H1 (cell line): ENCODE measurements around the gene ELAPOR2. TPM values are rescaled to one million over a fixed set of nuclear protein-coding genes. Genes with fewer than 3 reads are reported as not detected.

ENCODE experiments used
- ATF2 ChIP-seq: IDR thresholded peaks from 2 replicates; pipeline ENCODE4 v1.6.1; 2012; ENCODE audit warnings: low read length, inconsistent platforms
- HDAC6 ChIP-seq: IDR thresholded peaks from one replicate; pipeline ENCODE4 v1.7.1; 2012; ENCODE audit warnings: low read depth, mild to moderate bottlenecking, inconsistent platforms, low read length, moderate library complexity
- KDM4A ChIP-seq: IDR thresholded peaks from one replicate; pipeline ENCODE4 v1.7.1; 2012; ENCODE audit warnings: low read depth, mild to moderate bottlenecking, moderate library complexity, low read length, inconsistent platforms; ENCODE audit not compliant: severe bottlenecking
- polyA plus RNA-seq, 7 experiments: library from polyadenylated mRNA; depleted of rRNA in 3 of 7; stranded (reverse) in 5 of 7; unstranded in 2 of 7; fragments of >200 nt in 5 of 7; fragments of 200-250 nt in 2 of 7; gene quantifications; 1 replicate in 5 of 7; 2 replicates in 1 of 7; 4 replicates in 1 of 7; pipeline versions ENCODE4 v1.2.1 to v1.2.3, GENCODE V29; 2011 to 2013; ENCODE audit warnings: missing spikeins in 2 of 7, mixed read lengths in 2 of 7
- total RNA-seq: library from RNA; stranded (reverse); fragmentation: NEBNext Ultra II Directional; extraction: Animal tissue kit (Norgen Biotek cat#: 25700); gene quantifications from 2 replicates; pipeline ENCODE4 v1.2.1, GENCODE V29; 2021

ELAPOR2 gene
- total and polyA plus RNA-seq, 2 of the 8 experiments (the other 6 are each of a cell fraction or from before 2014, with no cell fraction given) = 12.9 to 32.9 TPM

GRCh38 chr7:87092568-87093091, 33.2 kb upstream of the ELAPOR2 start (continued):
- TF ChIP-seq ATF2 (no peak), KDM4A (no peak), HDAC6 (no peak)
